Spleen (tissue), 7 donors: ENCODE measurements around the gene CLEC3B.

ENCODE experiments used
- POLR2AphosphoS5 ChIP-seq, 3 donors: sonication (generic); formaldehyde crosslinking; IDR thresholded peaks; one replicate each; pipeline ENCODE4 v1.5.1; 2017; ENCODE audit warnings: antibody characterized with exemption in 3 of 3
- TF ChIP-seq, protein P1 (sequence below), 11 experiments: fragments of 200-600 bp in 7 of 11; fragments of 450-650 bp in 4 of 11; sonication (generic) in 4 of 11; IDR thresholded peaks in 8 of 11; conservative IDR thresholded peaks in 3 of 11; 1 replicate in 7 of 11; 2 replicates in 4 of 11; pipeline versions ENCODE4 v1.4.0 to v1.8.0; 2016 to 2021; ENCODE audit warnings: antibody characterized with exemption in 11 of 11, inconsistent platforms in 4 of 11, mild to moderate bottlenecking in 1 of 11
- donor health status: DM: no; HTN: no; CAD: no; lungs with moderate emphysema.
- donor health status: DM: no; HTN: no; CAD: no.
- donor health status: DM: no; HTN: no; CAD: no.

- TF ChIP-seq POLR2AphosphoS5 (IDR thresholded peaks at IDR 0.05): no peak
- TF ChIP-seq, protein P1, sequence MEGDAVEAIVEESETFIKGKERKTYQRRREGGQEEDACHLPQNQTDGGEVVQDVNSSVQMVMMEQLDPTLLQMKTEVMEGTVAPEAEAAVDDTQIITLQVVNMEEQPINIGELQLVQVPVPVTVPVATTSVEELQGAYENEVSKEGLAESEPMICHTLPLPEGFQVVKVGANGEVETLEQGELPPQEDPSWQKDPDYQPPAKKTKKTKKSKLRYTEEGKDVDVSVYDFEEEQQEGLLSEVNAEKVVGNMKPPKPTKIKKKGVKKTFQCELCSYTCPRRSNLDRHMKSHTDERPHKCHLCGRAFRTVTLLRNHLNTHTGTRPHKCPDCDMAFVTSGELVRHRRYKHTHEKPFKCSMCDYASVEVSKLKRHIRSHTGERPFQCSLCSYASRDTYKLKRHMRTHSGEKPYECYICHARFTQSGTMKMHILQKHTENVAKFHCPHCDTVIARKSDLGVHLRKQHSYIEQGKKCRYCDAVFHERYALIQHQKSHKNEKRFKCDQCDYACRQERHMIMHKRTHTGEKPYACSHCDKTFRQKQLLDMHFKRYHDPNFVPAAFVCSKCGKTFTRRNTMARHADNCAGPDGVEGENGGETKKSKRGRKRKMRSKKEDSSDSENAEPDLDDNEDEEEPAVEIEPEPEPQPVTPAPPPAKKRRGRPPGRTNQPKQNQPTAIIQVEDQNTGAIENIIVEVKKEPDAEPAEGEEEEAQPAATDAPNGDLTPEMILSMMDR (IDR thresholded peaks at IDR 0.05 in 8 of 11, conservative IDR thresholded peaks at IDR 0.05 in 3 of 11): peak in 1 of 11 experiments; percentile 7
Measured at GRCh38 chr3:45055411-45056143, 29.5 kb downstream of the CLEC3B start.
